CD4-positive, alpha-beta T cell treated with Interleukin-15 for 4 hours (primary cell): ENCODE measurements around the gene ZNF318.
"Not testable (repeated sequence)": the region's sequence is repeated elsewhere in the genome, so short reads cannot be mapped to it uniquely, and the experiment has no call there.

Experiments
- DNase-seq: peaks from one replicate; pipeline ENCODE4 v3.0.0-alpha.2; 2020; ENCODE audit warnings: low spot score

Gene ZNF318, protein sequence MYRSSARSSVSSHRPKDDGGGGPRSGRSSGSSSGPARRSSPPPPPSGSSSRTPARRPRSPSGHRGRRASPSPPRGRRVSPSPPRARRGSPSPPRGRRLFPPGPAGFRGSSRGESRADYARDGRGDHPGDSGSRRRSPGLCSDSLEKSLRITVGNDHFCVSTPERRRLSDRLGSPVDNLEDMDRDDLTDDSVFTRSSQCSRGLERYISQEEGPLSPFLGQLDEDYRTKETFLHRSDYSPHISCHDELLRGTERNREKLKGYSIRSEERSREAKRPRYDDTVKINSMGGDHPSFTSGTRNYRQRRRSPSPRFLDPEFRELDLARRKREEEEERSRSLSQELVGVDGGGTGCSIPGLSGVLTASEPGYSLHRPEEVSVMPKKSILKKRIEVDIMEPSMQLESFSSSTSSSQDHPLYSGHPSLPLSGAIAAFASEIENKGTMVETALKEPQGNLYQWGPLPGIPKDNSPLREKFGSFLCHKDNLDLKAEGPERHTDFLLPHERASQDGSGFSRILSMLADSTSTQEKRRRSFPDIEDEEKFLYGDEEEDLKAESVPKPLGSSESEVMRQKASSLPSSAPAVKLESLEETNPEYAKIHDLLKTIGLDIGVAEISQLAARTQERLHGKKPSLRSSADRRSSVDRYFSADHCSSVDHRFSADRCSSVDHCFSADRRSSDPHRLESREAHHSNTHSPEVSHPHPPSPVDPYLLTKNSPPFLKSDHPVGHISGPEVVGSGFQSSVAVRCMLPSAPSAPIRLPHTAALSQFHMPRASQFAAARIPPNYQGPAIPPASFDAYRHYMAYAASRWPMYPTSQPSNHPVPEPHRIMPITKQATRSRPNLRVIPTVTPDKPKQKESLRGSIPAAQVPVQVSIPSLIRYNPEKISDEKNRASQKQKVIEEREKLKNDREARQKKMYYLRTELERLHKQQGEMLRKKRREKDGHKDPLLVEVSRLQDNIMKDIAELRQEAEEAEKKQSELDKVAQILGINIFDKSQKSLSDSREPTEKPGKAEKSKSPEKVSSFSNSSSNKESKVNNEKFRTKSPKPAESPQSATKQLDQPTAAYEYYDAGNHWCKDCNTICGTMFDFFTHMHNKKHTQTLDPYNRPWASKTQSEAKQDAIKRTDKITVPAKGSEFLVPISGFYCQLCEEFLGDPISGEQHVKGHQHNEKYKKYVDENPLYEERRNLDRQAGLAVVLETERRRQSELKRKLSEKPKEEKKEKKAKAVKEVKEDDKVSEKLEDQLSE (N-terminal part only)

DNA sequence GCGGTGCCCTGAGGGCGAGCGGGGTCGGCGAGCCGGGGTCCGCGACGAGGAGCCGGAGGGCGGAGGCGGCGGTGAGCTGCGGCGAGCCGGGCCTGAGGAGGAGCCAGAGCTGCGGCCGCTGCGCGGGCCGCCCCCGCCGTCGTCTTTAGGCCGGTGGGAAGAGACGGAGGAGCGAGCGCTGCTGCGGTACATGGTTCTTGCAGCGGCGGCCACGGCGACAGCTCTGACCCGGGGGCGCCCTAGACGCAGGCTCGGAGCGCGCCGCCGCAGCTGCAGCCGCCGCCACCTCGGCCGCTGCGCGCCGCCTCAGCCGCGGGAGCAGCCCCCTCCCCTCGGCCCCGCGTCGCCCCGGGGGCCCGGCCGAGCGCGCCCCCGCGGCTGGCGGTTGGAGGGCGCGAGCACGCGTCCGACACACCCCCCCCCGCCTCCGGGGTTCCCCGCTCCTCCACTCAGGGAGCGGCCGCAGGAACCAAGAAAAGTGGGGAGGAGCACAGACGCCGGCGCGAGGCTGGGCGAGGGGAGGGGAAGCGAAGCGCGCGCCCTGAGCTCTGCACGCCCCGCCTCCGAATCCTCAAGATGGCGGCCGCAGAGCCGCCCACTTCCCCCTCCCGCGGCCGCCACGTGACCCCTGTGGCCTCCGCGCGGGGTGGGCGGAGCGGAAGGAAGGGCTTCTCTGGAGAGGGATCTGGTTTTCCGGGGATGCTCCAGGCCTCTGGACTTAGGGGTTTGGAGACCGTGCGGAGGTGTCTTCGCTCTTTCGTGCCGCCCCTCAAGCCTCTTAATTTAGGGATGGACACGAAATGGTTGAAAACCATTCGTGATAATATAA, at the start of gene ZNF318:
ZNF318 (minus strand) TSS at position 474 of the 829 bp plus-strand sequence; CDS start at position 192, 282 bp downstream.
- DNase-seq: peak; percentile 94

DNA sequence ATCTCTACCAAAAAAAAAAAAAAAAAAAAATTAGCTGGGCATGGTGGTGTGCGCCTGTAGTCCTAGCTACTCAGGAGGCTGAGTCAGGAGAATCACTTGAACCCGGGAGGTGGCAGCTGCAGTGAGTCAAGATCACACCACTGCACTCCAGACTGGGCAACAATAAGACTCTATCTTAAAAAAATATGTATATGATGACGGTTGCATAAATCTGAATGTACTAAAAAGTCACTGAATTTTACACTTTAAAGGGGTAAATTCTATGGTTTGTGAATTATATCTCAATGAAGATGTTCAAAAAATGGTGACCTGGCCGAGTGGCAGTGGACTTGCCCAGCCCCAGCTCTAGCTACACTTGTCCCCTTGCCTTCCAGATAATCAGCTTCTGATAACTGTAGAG, 47.5 kb upstream of the ZNF318 start:
- DNase-seq: no peak

DNA sequence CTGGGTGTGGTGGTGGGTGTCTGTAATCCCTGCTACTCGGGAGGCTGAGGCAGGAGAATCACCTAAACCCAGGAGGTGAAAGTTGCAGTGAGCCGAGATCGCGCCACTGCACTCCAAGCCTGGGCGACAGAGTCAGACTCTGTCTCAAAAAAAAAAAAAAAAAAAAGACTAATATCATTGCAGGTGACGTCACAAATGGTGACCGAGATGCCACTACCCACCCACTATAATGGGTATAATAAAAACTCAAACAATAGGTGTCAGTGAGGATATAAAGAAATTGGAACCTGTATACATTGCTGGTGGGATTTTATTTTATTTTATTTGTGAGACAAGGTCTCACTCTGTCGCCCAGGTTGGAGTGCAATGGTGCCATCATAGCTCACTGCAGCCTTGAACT, 45.8 kb upstream of the ZNF318 start:
- not testable (repeated sequence) for DNase-seq

DNA sequence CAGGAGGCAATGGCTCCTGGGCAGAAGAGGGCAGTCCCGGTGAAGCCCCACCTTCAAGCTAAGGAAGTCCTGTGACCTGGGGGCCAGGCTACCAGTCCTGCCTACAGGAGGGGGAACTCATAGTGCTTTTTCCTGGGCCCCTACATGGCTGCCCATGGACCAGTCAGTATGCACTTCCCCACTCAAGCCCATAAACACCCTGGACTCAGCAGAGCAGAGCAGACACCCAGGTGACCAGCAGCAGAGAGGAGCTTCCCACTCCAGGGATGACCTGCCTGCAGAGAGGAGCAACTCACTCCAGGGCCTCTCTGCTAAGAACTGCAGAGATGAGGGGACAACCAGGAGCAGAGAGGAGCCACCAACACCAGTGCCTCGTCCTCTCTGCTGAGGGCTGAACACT, 43.6 kb upstream of the ZNF318 start:
- no peak for DNase-seq

DNA sequence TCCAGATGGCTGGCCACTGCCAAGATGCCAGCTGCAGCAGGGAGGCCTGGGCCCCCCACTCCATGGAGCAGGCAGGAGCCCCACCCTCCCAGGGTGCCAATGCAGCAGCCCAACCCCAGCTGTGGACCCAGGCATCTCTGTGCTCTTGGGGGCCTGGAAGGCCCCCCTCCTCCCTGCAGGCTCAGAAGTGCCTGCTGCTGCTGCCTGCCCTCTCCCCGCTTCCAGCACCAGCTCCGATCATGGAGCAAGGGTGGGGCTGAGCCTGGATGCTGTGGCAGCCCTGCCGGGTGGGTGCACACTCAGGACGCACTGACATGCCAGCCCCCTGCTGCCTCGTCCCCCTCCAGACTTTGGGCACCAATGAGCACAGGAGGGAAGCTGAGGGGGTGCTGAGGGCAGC, 43.1 kb upstream of the ZNF318 start:
- DNase-seq: no peak

DNA sequence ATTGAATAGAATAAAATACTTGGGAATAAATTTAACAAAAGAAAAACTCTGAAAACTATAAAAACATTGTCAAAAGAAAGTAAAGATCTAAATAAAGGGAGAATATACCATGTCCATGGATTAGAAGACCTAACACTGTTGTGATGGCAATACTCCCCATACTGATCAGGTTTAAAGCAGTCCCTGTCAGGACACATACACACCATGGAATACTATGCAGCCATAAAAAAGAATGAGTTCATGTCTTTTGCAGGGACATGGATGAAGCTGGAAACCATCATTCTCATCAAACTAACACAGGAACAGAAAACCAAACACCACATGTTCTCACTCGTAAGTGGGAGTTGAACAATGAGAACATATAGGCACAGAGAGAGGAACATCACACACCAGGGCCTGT, 41.3 kb upstream of the ZNF318 start:
- not testable (repeated sequence) for DNase-seq

DNA sequence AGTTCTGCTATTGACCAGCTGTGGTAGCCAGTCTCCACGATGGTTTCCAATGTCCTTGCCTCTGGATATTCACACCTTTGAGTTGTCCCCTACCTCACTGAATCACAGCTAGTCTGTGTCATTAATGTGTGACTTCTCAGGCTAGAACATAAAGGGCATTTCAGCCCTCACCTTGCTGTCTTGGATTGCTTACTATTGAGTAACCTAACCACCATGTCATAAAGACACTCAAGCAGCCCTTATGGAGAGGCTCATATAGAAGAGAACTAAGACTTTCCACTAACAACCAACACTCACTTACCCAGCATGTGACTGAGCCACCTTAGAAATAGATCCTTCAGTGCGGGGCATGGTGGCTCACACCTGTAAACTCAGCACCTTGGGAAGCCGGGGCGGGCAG, 38.8 kb upstream of the ZNF318 start:
- no peak for DNase-seq

DNA sequence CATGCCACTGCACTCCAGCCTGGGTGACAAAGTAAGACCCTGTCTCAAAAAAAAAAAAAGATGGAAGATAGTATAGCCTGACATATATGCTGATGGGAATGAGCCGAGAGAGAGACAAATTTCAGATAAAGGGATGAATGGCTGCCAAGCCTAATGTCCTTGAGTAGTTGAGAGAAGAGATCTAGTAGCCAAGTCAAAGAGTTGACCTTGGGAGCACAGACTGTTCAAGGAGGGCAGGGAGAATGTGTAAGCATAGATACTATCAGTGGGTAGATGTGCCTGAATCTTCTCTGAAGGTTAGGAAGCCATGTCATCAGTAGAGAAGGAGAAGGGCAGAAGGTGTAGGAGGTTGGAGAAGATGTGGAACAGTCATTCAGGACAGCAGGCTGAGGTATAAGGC, 37.8 kb upstream of the ZNF318 start:
- no peak for DNase-seq

DNA sequence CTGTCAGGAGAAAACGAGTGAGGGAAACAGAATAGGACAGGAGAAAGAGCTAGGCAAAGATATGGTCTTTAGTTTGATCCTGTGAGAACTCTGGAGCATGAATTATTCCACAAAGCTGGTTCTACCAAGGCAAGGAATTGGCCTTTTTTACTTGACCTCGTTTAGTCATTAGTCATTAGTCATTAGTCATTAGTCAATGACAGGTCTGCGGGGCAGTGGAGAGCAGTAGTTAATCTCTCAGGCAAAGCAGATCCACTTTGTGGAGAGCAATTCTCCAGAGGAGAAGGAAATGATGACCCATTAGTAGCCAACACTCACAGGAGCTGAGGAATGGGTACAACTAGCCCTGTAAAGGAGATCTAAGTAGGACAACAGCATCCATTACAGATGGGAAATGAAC, 35.9 kb upstream of the ZNF318 start:
- DNase-seq: no peak

DNA sequence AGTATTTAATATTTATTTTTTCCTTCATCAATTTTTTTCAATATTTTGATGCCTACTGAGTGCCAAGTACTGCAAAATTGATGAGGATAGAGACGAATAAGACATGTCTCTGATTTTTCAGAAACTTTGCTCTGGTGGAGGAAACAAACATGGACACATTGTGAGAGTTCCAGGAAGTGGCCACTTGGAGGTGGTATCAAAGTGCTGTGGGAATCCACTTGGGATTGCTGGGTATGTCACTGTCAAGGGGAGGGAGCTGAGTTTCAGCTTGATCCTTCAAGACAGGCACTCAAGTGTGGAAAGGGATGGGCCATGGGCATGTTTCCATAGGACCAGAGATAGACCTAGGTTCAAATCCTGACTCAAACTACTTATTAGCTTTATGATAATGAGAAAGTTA, 33.4 kb upstream of the ZNF318 start:
- DNase-seq: no peak

DNA sequence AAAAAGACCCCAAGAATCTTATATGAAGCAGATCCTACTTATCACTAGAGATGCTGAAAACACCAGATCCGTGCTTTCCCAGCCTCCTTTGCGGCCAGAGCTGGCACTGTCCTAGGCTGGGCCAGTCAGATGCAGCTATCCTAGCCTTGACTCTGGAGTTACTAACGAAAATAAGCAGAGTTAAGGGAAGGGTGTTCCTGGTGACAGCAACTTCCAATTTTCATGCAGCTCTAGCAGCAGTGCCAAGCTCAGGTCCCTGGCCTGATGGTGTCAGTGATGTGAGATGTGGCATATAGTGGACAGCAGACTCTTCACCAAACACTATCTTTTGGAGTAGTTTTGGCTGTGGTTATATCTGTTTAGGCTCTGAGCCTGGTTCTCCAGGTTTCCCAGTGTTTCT, 32.3 kb upstream of the ZNF318 start:
- DNase-seq: no peak

DNA sequence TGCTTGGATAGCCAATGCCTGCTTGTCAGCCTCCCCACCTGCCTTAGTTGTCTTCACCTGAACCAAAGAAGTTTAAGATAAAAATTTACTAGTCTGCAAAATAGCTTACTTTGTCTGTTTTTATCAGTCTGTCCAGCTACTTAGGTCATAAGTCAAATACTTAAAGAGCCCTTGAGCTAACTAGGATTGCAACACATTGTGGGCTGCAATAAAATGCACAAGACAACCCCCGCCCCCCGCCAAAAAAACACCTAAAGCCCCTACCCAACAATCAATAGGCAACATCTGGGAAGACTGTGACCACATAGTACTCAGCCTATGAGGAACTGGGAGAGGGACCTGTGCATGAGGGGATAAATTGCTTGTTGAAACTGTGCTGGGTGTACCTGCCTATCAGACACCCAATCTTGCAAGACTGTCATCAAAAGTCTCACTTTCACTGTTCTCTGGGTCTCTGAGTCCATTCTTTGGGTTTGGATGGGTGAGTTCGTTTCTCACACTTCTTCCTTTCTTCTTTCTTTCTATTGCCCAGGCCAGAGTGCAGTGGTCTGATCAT, 30.6 kb upstream of the ZNF318 start:
- DNase-seq: no peak

DNA sequence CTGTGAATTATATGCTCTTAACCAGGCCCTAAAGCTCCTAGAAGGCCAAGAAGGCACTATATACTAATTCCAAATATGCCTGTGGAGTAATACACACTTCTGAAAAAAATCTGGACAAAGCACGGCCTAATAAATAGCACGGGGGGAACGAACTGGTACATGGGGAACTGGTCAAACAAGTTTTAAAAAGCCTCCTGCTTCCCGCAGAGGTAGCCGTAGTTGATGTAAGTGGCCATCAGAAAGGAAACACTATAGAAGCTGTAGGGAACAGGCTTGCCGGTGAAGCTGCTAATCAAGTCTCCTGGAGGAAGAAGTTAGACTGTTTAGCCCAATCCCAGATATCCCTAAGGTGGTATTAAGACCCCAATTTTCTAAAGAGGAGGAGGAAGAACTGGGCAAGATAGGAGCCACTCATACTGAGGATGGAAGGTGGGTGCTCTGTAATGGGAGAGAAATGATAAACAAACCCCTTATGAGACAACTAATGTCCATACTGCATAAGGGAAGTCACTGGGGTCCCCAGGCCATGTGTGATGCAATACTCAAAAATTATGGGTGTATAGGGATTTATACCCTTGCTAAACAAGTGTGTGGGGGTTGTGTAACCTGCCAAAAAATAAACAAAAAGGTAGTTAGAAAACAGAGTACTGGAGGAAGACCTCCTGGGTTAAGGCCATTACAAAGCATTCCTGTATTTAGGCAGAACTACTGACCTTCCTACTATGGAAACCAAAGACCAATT, 27.1 kb upstream of the ZNF318 start:
- DNase-seq: no peak

DNA sequence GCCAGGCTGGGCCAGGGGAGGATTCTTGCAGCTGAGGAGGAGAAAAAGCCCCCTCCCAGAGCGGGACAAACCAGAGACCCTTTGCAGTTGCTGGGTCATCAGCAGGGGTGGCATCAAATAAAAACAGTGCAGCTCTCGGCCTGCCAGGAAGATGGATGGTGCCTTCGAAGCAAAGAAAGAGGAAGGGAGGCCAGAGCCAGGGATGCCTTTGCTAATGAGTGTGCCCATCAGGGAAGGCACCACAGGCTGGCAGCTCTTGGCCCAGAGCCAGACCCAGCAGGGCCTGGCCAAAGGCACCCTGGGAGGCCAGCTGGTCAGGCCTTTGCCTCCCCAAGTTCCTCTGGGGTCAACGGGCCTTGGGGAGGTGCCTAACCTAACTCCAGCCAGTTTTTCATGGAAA, 26.3 kb upstream of the ZNF318 start:
- DNase-seq: no peak

DNA sequence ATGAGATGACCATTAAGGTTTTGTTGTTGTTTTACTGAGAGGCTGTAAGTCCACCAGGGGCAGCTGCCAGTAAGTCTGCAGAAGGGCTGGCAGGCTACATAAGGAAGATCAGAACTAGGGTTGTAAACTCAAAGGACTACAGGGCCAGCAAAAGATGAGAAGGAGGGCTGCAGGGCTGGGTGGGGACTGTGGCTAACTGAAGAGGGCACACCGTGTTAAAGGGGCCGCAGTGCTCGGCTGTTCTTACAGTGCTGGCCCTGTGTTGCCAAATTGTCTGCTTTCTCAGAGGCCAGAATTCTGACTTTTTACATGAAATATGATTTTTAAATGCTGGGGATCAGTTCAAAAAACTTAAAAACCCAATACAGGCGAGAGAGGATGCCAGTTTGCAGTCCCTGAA, 25.5 kb upstream of the ZNF318 start:
- DNase-seq: no peak

DNA sequence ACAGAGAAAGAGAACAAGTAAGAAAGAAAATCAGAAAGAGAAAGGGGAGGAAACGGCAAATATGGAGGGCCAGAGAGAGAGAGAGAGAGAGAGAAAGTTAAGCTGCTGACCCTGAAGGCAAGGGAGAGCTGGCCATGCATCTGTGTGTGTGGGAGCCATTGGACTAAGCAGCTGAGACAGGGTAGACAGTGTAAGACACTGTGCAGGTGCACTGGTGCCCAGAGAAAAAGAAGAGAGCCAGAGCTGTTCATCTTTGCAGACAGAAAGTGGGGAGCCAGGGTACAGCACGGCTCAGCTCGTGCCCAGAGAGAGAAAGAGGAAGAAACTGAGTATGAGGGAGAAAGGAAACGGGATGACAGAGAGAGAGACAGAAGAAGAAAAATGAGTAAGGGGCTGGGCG, 24.2 kb upstream of the ZNF318 start:
- no peak for DNase-seq

DNA sequence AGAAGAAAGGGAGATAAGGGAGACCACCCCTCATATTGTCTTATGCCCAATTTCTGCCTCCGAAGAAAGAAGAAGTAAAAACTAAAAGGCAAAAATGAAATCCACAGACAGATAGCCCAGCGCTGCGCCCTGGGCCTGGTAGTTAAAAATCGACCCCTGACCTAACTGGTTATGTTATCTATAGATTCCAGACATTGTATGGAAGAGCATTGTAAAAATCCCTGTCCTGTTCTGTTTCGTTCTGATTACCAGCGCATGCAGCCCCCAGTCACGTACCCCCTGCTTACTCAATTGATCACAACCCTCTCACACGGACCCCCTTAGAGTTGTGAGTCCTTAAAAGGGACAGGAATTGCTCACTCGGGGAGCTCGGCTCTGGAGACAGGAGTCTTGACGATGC, 23.7 kb upstream of the ZNF318 start:
- DNase-seq: not testable (repeated sequence)

DNA sequence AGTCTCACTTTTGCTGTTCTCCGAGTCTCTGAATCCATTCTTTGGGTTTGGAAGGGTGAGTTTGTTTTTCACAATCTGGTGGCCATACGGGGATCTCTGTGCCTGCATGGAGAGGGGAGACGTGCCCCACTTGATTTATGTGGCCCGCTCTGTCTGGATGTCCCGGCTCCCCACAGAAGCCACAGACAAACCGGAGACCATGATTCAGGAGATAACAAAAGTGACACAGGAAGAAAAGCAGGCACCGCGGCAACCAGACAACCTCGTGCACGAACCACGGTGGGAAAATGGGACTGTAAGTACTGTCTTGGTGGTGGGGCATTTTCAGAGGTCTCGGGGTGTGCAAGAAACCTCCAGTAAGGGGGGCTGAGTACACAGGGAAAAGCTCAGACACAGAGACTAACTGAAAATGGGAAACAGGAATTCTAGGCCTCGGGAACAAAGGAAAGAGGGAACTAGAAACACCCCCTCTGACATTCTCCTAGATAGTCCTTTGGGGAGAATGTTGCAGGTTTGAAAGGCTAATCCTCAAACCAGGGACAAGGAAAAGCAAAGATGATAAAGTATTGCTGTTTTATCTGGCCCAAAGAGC, 22.1 kb upstream of the ZNF318 start:
- peak; percentile 54 for DNase-seq

DNA sequence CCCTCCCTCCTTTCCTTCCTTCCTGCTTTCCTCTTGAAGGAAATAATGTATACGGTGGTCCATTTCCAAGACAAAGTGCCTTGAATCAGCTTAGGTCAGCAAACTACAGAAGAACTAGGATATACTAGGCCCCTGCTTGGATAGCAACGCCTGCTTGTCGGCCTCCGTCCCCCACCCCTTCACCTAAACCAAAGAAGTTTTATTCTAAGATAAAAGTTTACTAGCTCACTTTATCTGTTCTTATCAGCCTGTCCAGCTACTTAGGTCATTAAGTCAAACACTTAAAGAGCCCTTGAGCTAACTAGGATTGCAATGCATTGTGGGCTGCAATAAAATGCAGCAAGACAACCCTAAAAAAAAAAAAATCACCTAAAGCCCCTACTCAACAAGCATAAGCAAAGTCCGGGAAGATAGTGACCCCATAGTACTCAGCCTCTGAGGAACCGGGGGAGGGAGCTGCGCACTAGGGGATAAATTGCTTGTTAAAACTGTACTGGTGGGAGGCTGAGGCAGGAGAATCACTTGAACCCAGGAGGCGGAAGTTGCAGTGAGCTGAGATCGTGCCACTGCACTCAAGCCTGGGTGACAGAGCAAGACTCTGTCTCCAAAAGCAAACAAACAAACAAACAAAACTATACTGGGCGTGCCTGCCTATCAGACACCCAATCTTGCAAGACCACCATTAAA, 21.4 kb upstream of the ZNF318 start:
- DNase-seq: not testable (repeated sequence)
